GM12878 (cell line): ENCODE data around the gene NR6A1. TPM values are rescaled to one million over a fixed set of nuclear protein-coding genes. Genes with fewer than 3 reads are reported as not detected.

Experiments used
- ATAC-seq: fragments of 200-7000 bp; cut with Tn5 transposase; 3 replicates; pipeline ENCODE4 v1.9.1; 2020; ENCODE audit warnings: mild to moderate bottlenecking, moderate library complexity
- BruUV-seq: library from RNA; stranded (reverse); fragments of 400-500 nt; replicated peaks from 2 replicates; lab custom pipeline; 2021; lab: Mats Ljungman, UMichigan
- CTCF ChIA-PET: fragments of 300-600 bp; sonication (Branson Sonifier 250); formaldehyde crosslinking; extraction: SDS; loops from one replicate; lab custom pipeline; 2021; ENCODE audit warnings: inconsistent platforms; lab: Yijun Ruan, JAX
- POLR2A ChIA-PET: fragments of 350-600 bp; formaldehyde crosslinking; extraction: SDS; loops from one replicate; lab custom pipeline; 2021; ENCODE audit warnings: inconsistent platforms; lab: Charles Lee
- RAD21 ChIA-PET: fragments of 300-600 bp; sonication (Branson Sonifier 250); formaldehyde crosslinking; loops from one replicate; lab custom pipeline; 2023; ENCODE audit warnings: antibody characterized with exemption; ENCODE audit not compliant: unreplicated experiment; lab: Charles Lee
- SMC1A ChIA-PET: fragments of 300-600 bp; sonication (Branson Sonifier 250); formaldehyde crosslinking; loops from one replicate; lab custom pipeline; 2023; ENCODE audit not compliant: unreplicated experiment, uncharacterized antibody; lab: Charles Lee
- DNase-seq: peaks from one replicate; pipeline ENCODE4 v3.0.0-alpha.2; 2011; ENCODE audit warnings: low read depth, low spot score
- FAIRE-seq: peaks from 3 replicates; lab custom pipeline; 2011; peaks lifted over from hg19 to GRCh38; lab: Jason Lieb, UNC
- H2AFZ ChIP-seq: 2 replicates; pipeline ENCODE4 v1.6.0; 2011; ENCODE audit warnings: low read depth, low read length, control low read depth; ENCODE audit not compliant: control insufficient read depth
- H3K27ac ChIP-seq: 2 replicates; pipeline ENCODE4 v1.5.1; 2011; ENCODE audit warnings: control low read depth; ENCODE audit not compliant: control insufficient read depth, insufficient read depth
- H3K27me3 ChIP-seq, 2 experiments: replicated peaks in 1 of 2; 2 replicates each; pipeline versions ENCODE4 v1.6.0 to v1.6.1; 2011; ENCODE audit warnings: low read length in 1 of 2; ENCODE audit not compliant: control insufficient read depth in 2 of 2, insufficient read depth in 2 of 2
- H3K36me3 ChIP-seq, 2 experiments: 2 replicates each; pipeline ENCODE4 v1.5.1; 2011; ENCODE audit warnings: low read length in 1 of 2; ENCODE audit not compliant: control insufficient read depth in 2 of 2, insufficient read depth in 2 of 2
- H3K4me1 ChIP-seq: 2 replicates; pipeline ENCODE4 v1.6.1; 2011; ENCODE audit warnings: mild to moderate bottlenecking, low read length, moderate library complexity, mixed read lengths; ENCODE audit not compliant: control insufficient read depth, insufficient read depth
- H3K4me2 ChIP-seq: 2 replicates; pipeline ENCODE4 v1.6.0; 2011; ENCODE audit warnings: control low read depth; ENCODE audit not compliant: control insufficient read depth, insufficient read depth
- H3K4me3 ChIP-seq: fragments of 200-600 bp; sonication (generic); 2 replicates; pipeline ENCODE4 v1.5.1; 2016
- H3K79me2 ChIP-seq: 2 replicates; pipeline ENCODE4 v1.6.0; 2011; ENCODE audit warnings: low read length; ENCODE audit not compliant: control insufficient read depth, insufficient read depth
- H3K9ac ChIP-seq: 2 replicates; pipeline ENCODE4 v1.8.0; 2011; ENCODE audit warnings: low read length, control low read depth, mixed read lengths; ENCODE audit not compliant: control insufficient read depth, insufficient read depth
- H3K9me3 ChIP-seq: replicated peaks from 3 replicates; pipeline ENCODE4 v1.5.1; 2011; ENCODE audit warnings: mild to moderate bottlenecking, low read length; ENCODE audit not compliant: control insufficient read depth, insufficient read depth
- H4K20me1 ChIP-seq: 2 replicates; pipeline ENCODE4 v1.6.0; 2011; ENCODE audit not compliant: control insufficient read depth, insufficient read depth
- CBFB ChIP-seq: IDR thresholded peaks from 2 replicates; pipeline ENCODE4 v1.6.1; 2016; ENCODE audit warnings: antibody characterized with exemption, low read depth
- CBX3 ChIP-seq: fragments of 200-600 bp; sonication (generic); IDR thresholded peaks from 2 replicates; pipeline ENCODE4 v1.6.1; 2016; ENCODE audit warnings: low read depth, borderline replicate concordance
- CREM ChIP-seq: IDR thresholded peaks from 2 replicates; pipeline ENCODE4 v1.6.1; 2014; ENCODE audit warnings: antibody characterized with exemption, low read depth
- FOS ChIP-seq: IDR thresholded peaks from 3 replicates; pipeline ENCODE4 v1.6.1; 2011; ENCODE audit warnings: borderline replicate concordance; ENCODE audit not compliant: insufficient read length; ENCODE audit errors: extremely low read depth
- GATAD2B ChIP-seq: fragments of 450-650 bp; conservative IDR thresholded peaks from 2 replicates; pipeline ENCODE4 v1.6.1; 2017; ENCODE audit warnings: low read depth, mild to moderate bottlenecking, moderate library complexity
- MTA2 ChIP-seq: fragments of 450-650 bp; IDR thresholded peaks from 2 replicates; pipeline ENCODE4 v1.6.1; 2016; ENCODE audit warnings: low read depth, mild to moderate bottlenecking, moderate library complexity
- NBN ChIP-seq: fragments of 450-650 bp; IDR thresholded peaks from 2 replicates; pipeline ENCODE4 v1.6.1; 2016
- PKNOX1 ChIP-seq: fragments of 450-650 bp; IDR thresholded peaks from 2 replicates; pipeline ENCODE4 v1.6.1; 2016; ENCODE audit warnings: mild to moderate bottlenecking
- RCOR1 ChIP-seq: conservative IDR thresholded peaks from 2 replicates; pipeline ENCODE4 v1.6.1; 2012; ENCODE audit warnings: low read depth, low read length, improper control_type of control experiment
- SP1 ChIP-seq: IDR thresholded peaks from one replicate; pipeline ENCODE4 v1.6.1; 2011; ENCODE audit warnings: low read depth, low read length
- SREBF2 ChIP-seq: IDR thresholded peaks from 2 replicates; pipeline ENCODE4 v1.6.1; 2012; ENCODE audit warnings: mild to moderate bottlenecking, low read length
- STAT3 ChIP-seq: IDR thresholded peaks from 2 replicates; pipeline ENCODE4 v1.6.1; 2011; ENCODE audit warnings: low read depth, low read length, improper control_type of control experiment
- SUZ12 ChIP-seq: fragments of 200-600 bp; sonication (generic); IDR thresholded peaks from one replicate; pipeline ENCODE4 v1.6.1; 2018; ENCODE audit warnings: antibody characterized with exemption, mild to moderate bottlenecking; ENCODE audit not compliant: unreplicated experiment
- TARDBP ChIP-seq: IDR thresholded peaks from 2 replicates; pipeline ENCODE4 v1.6.1; 2016; ENCODE audit warnings: borderline replicate concordance
- TBL1XR1 ChIP-seq: IDR thresholded peaks from 2 replicates; pipeline ENCODE4 v1.6.1; 2012; ENCODE audit warnings: low read depth, low read length, improper control_type of control experiment
- ZNF384 ChIP-seq: IDR thresholded peaks from 2 replicates; pipeline ENCODE4 v1.6.1; 2012; ENCODE audit warnings: low read depth, mild to moderate bottlenecking, low read length, improper control_type of control experiment, borderline replicate concordance
- WGBS: methylation state at CpG from one replicate; pipeline ENCODE4 v1.1.6; 2016; ENCODE audit warnings: low lambda C conversion rate; ENCODE audit not compliant: insufficient replicate concordance, insufficient coverage; ENCODE audit errors: missing lambda C conversion rate; 5-methylcytosine and 5-hydroxymethylcytosine counted together
- in situ Hi-C: fragments of 300-500 bp; cut with MboI; formaldehyde crosslinking; loops from 9 replicates; pipeline ENCODE4 v1.14.3; 2018; ENCODE audit warnings: mixed read lengths
- intact Hi-C: fragments of 100-400 bp; cut with micrococcal nuclease; formaldehyde crosslinking; loops from one replicate; pipeline ENCODE4 v1.14.2; 2022; ENCODE audit not compliant: unreplicated experiment
- polyA plus RNA-seq, 11 experiments: library from polyadenylated mRNA; depleted of rRNA in 4 of 11; unstranded in 6 of 11; stranded (reverse) in 5 of 11; fragments of >200 nt; fragmentation: Nextera tagmentation in 4 of 11; fragmentation: Illumina TruSeq in 1 of 11; extraction: Ambion mirVana in 4 of 11; extraction: Trizol in 1 of 11; gene quantifications; 1 replicate in 1 of 11; 2 replicates in 10 of 11; pipeline versions ENCODE4 v1.2.1 to v1.2.3, GENCODE V29; 2011 to 2016; ENCODE audit warnings: inconsistent platforms in 2 of 11, missing spikeins in 2 of 11, low read depth in 1 of 11
- total RNA-seq, 4 experiments: library from RNA; depleted of rRNA in 3 of 4; stranded (reverse); fragments of >200 nt in 3 of 4; fragmentation: Illumina TruSeq in 1 of 4; extraction: Trizol in 1 of 4; gene quantifications; 2 replicates each; pipeline versions ENCODE4 v1.2.1 to v1.2.3, GENCODE V29; 2013 to 2021
- TF ChIP-seq, protein P1 (sequence below): fragments of 450-650 bp; formaldehyde crosslinking; IDR thresholded peaks from 2 replicates; pipeline ENCODE4 v1.4.0; 2022; ENCODE audit warnings: mild to moderate bottlenecking, moderate library complexity

The NR6A1 gene
- total and polyA plus RNA-seq, 10 of the 15 experiments (the other 5 are each of a cell fraction or from before 2014, with no cell fraction given): 1.2 to 9.2 (median 4.6) TPM

- FAIRE-seq (no peak), ATAC-seq (no peak), DNase-seq (no peak)
- Histone ChIP-seq H4K20me1 (no peaks in the 10 kb centered on the region), H3K27ac (no peak overlapping the region), H2AFZ (no peak overlapping the region), H3K4me1 (no peaks in the 10 kb centered on the region), H3K4me3 (no peak overlapping the region), H3K9ac (no peak overlapping the region), H3K27me3 (no peaks in the 10 kb centered on the region), H3K36me3 (no peaks in the 10 kb centered on the region), H3K9me3 (peaks cover 1% of the 10 kb centered on the region; the same call in 1 of the 3 replicates), H3K4me2 (no peak overlapping the region), H3K79me2 (no peaks in the 10 kb centered on the region)
- RAD21 ChIA-PET: interaction anchor here (1.0 to 1.9 kb wide), 3 partner anchors 17 to 75 kb away, joined by 3 to 6 read pairs (median 3); no protein-coding TSS in a partner anchor
- no TSS peak for BruUV-seq
- intact Hi-C loops (no loop called here), in situ Hi-C loops (no loop called here)
- CTCF ChIA-PET: interaction anchor here (0.8 to 1.7 kb wide), 3 partner anchors 9 to 76 kb away, joined by 3 to 5 read pairs (median 4); no protein-coding TSS in a partner anchor
- 70% methylated on average over 5 of the region's 5 CpGs for WGBS
- TF ChIP-seq STAT3: no peak
- TF ChIP-seq CREM: no peak
- no peak for TF ChIP-seq SUZ12
- TF ChIP-seq NBN: no peak
- no peak for TF ChIP-seq CBFB
- TF ChIP-seq CBX3: no peak
- no peak for TF ChIP-seq TBL1XR1
- no peak for TF ChIP-seq RCOR1
- TF ChIP-seq FOS: no peak
- TF ChIP-seq GATAD2B: no peak
- TF ChIP-seq MTA2: no peak
- TF ChIP-seq ZNF384: no peak
- no peak for TF ChIP-seq PKNOX1
- TF ChIP-seq SREBF2: no peak
- TF ChIP-seq TARDBP: no peak
- TF ChIP-seq, protein P1, sequence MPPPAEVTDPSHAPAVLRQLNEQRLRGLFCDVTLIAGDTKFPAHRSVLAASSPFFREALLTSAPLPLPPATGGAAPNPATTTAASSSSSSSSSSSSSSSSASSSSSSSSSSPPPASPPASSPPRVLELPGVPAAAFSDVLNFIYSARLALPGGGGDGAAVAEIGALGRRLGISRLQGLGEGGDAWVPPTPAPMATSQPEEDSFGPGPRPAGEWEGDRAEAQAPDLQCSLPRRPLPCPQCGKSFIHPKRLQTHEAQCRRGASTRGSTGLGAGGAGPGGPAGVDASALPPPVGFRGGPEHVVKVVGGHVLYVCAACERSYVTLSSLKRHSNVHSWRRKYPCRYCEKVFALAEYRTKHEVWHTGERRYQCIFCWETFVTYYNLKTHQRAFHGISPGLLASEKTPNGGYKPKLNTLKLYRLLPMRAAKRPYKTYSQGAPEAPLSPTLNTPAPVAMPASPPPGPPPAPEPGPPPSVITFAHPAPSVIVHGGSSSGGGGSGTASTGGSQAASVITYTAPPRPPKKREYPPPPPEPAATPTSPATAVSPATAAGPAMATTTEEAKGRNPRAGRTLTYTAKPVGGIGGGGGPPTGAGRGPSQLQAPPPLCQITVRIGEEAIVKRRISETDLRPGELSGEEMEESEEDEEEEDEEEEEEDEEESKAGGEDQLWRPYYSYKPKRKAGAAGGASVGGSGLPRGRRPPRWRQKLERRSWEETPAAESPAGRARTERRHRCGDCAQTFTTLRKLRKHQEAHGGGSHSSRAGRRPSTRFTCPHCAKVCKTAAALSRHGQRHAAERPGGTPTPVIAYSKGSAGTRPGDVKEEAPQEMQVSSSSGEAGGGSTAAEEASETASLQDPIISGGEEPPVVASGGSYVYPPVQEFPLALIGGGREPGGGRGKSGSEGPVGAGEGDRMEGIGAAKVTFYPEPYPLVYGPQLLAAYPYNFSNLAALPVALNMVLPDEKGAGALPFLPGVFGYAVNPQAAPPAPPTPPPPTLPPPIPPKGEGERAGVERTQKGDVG (CRISPR knock-in tag): no peak
- TF ChIP-seq SP1: no peak
- SMC1A ChIA-PET: interaction anchor here (0.6 to 1.3 kb wide), 5 partner anchors 11 to 36 kb away, joined by 3 to 5 read pairs (median 3); no protein-coding TSS in a partner anchor
- POLR2A ChIA-PET: interaction anchor here (0.9 to 1.4 kb wide), 3 partner anchors 12 to 29 kb away, joined by 3 read pairs; no protein-coding TSS in a partner anchor
These were observed 135.8 kb downstream of the NR6A1 start for GRCh38 chr9:124635285-124635684.
